B cell (primary cell): ENCODE data around the gene SLC43A1. TPM values are rescaled to one million over a fixed set of nuclear protein-coding genes. Genes with fewer than 3 reads are reported as not detected.

Source experiments
- ATAC-seq: fragments of 200-7000 bp; cut with Tn5 transposase; one replicate; pipeline ENCODE4 v1.10.0; 2021; ENCODE audit warnings: low read depth, mild to moderate bottlenecking, moderate number of reproducible peaks, moderate library complexity
- CTCF ChIA-PET: fragments of 350-600 bp; sonication (Branson Sonifier 250); formaldehyde crosslinking; loops from one replicate; lab custom pipeline; 2021; ENCODE audit warnings: antibody characterized with exemption, inconsistent platforms; lab: Charles Lee
- POLR2A ChIA-PET: fragments of 350-600 bp; sonication (Branson Sonifier 250); formaldehyde crosslinking; loops from one replicate; lab custom pipeline; 2021; ENCODE audit warnings: antibody characterized with exemption; lab: Charles Lee
- DNase-seq: peaks from one replicate; pipeline ENCODE4 v3.0.0; 2013
- H2AFZ ChIP-seq: 2 replicates; pipeline ENCODE4 v1.6.1; 2012; ENCODE audit warnings: mild to moderate bottlenecking, low read depth, low read length; ENCODE audit not compliant: insufficient read depth, poor library complexity, severe bottlenecking
- H3K27ac ChIP-seq, 2 donors: 1 replicate in 1 of 2; 2 replicates in 1 of 2; pipeline ENCODE4 v1.5.1; 2012 to 2013; ENCODE audit warnings: low read length in 2 of 2, mild to moderate bottlenecking in 2 of 2, moderate library complexity in 1 of 2
- H3K27me3 ChIP-seq, 4 experiments: fragments of 200-600 bp in 1 of 4; sonication (generic) in 1 of 4; replicated peaks in 1 of 4; 1 replicate in 2 of 4; 2 replicates in 2 of 4; pipeline versions ENCODE4 v1.6.1 to v1.7.0; 2013 to 2016; ENCODE audit warnings: low read length in 3 of 4, mild to moderate bottlenecking in 2 of 4, mixed read lengths in 1 of 4, moderate library complexity in 1 of 4; ENCODE audit not compliant: insufficient read depth in 4 of 4, control insufficient read depth in 3 of 4; ENCODE audit errors: control extremely low read depth in 1 of 4
- H3K36me3 ChIP-seq, 2 experiments: replicated peaks in 1 of 2; 1 replicate in 1 of 2; 2 replicates in 1 of 2; pipeline versions ENCODE4 v1.6.1 to v1.7.1; 2013; ENCODE audit warnings: low read length in 1 of 2; ENCODE audit not compliant: insufficient read depth in 2 of 2, control insufficient read depth in 1 of 2; ENCODE audit errors: control extremely low read depth in 1 of 2, extremely low read depth in 1 of 2
- H3K4me1 ChIP-seq, 2 donors: fragments of 200-600 bp in 1 of 2; sonication (generic) in 1 of 2; 1 replicate in 1 of 2; 2 replicates in 1 of 2; pipeline versions ENCODE4 v1.5.1 to v1.6.1; 2013 to 2017; ENCODE audit warnings: low read length in 2 of 2; ENCODE audit not compliant: control insufficient read depth in 2 of 2, insufficient read depth in 2 of 2
- H3K4me2 ChIP-seq: replicated peaks from 2 replicates; pipeline ENCODE3; 2012; ENCODE audit warnings: mild to moderate bottlenecking, low read depth, low read length; ENCODE audit not compliant: poor library complexity, severe bottlenecking
- H3K4me3 ChIP-seq, 5 experiments: fragments of 200-600 bp in 1 of 5; sonication (generic) in 1 of 5; 1 replicate in 3 of 5; 2 replicates in 2 of 5; pipeline versions ENCODE4 v1.5.1 to v1.7.0; 2011 to 2016; ENCODE audit warnings: low read length in 4 of 5, mild to moderate bottlenecking in 4 of 5, low read depth in 2 of 5, control low read depth in 1 of 5, moderate library complexity in 1 of 5; ENCODE audit not compliant: insufficient read depth in 1 of 5; ENCODE audit errors: control extremely low read depth in 1 of 5, extremely low read depth in 1 of 5
- H3K79me2 ChIP-seq: fragments of 200-600 bp; sonication (generic); one replicate; pipeline ENCODE4 v1.6.0; 2016; ENCODE audit warnings: low read length; ENCODE audit not compliant: control insufficient read depth, insufficient read depth
- H3K9ac ChIP-seq: fragments of 200-600 bp; sonication (generic); 2 replicates; pipeline ENCODE4 v1.6.1; 2017; ENCODE audit warnings: mild to moderate bottlenecking, low read length, moderate library complexity
- H3K9me3 ChIP-seq, 3 donors: one replicate each; pipeline versions ENCODE4 v1.6.1 to v1.7.1; 2013; ENCODE audit warnings: low read length in 2 of 3; ENCODE audit not compliant: control insufficient read depth in 2 of 3, insufficient read depth in 1 of 3; ENCODE audit errors: control extremely low read depth in 1 of 3
- H4K20me1 ChIP-seq: 2 replicates; pipeline ENCODE4 v1.6.0; 2012; ENCODE audit warnings: mild to moderate bottlenecking, low read length; ENCODE audit not compliant: insufficient read depth, control insufficient read depth, poor library complexity, severe bottlenecking
- H3K27ac Mint-ChIP-seq: one replicate; pipeline ENCODE4 v1.8.0; 2021; ENCODE audit warnings: mixed read lengths
- H3K27me3 Mint-ChIP-seq: one replicate; pipeline ENCODE4 v1.8.0; 2021; ENCODE audit warnings: mixed read lengths
- H3K4me1 Mint-ChIP-seq: one replicate; pipeline ENCODE4 v1.8.0; 2021; ENCODE audit warnings: mixed read lengths
- H3K4me3 Mint-ChIP-seq: one replicate; pipeline ENCODE4 v1.8.0; 2021; ENCODE audit warnings: mixed read lengths
- H3K9me3 Mint-ChIP-seq: one replicate; pipeline ENCODE4 v1.8.0; 2022; ENCODE audit warnings: mixed read lengths; ENCODE audit not compliant: insufficient read depth
- CTCF ChIP-seq: fragments of 200-600 bp; IDR thresholded peaks from one replicate; pipeline ENCODE4 v1.8.0; 2022; ENCODE audit warnings: antibody characterized with exemption, mild to moderate bottlenecking
- EZH2 ChIP-seq: IDR thresholded peaks from 2 replicates; pipeline ENCODE4 v1.6.1; 2012; ENCODE audit warnings: borderline replicate concordance, low read depth, mild to moderate bottlenecking, moderate library complexity, low read length; ENCODE audit not compliant: insufficient read depth, poor library complexity, severe bottlenecking
- WGBS: methylation state at CpG from one replicate; pipeline ENCODE4 v1.1.5; 2013; ENCODE audit warnings: missing lambda C conversion rate; ENCODE audit not compliant: insufficient coverage; 5-methylcytosine and 5-hydroxymethylcytosine counted together
- intact Hi-C: fragments of 100-400 bp; cut with micrococcal nuclease; formaldehyde crosslinking; loops from one replicate; pipeline ENCODE4 v1.10.0; 2022
- polyA plus RNA-seq: library from polyadenylated mRNA; depleted of rRNA; stranded (reverse); fragments of >200 nt; gene quantifications from 2 replicates; pipeline ENCODE4 v1.2.3, GENCODE V29; 2012
- total RNA-seq, 2 donors: library from RNA; stranded (reverse); fragments of 120-200 nt in 1 of 2; gene quantifications; 1 replicate in 1 of 2; 2 replicates in 1 of 2; pipeline versions ENCODE4 v1.2.3 to v1.2.4, GENCODE V29; 2013 to 2022

SLC43A1 gene
- total and polyA plus RNA-seq, 2 donors (not counting 1 experiment from before 2014, with no cell fraction given): 3.7 to 6.4 TPM

GRCh38 chr11:57530596-57531507, 15.3 kb upstream of the SLC43A1 start, which contains the start of gene TIMM10:
Gene TIMM10, minus strand, starts transcription at chr11:57530754. Its CDS starts 565 bp downstream, at chr11:57530189.
- H3K4me2 ChIP-seq: peak within 1 kb of the TSS; percentile 89
- H4K20me1 ChIP-seq: no peaks in the 10 kb centered on the region
- peaks cover 24% of the 10 kb centered on the region for H3K4me1 Mint-ChIP-seq
- peak within 1 kb of the TSS; percentile 70 to 94 (median 87) for H3K4me3 ChIP-seq
- no peaks in the 10 kb centered on the region for H3K9me3 Mint-ChIP-seq
- H3K27me3 ChIP-seq: no peaks in the 10 kb centered on the region
- peaks cover 12% of the 10 kb centered on the region for H3K79me2 ChIP-seq
- H3K27ac Mint-ChIP-seq: peak within 1 kb of the TSS; percentile 95
- peak within 1 kb of the TSS; percentile 74 for H3K9ac ChIP-seq
- peaks cover 0 to 12% of the 10 kb centered on the region in 2 experiments for H3K36me3 ChIP-seq
- intact Hi-C loops: loop anchor here (1.0 to 5.0 kb wide), 10 partner anchors 16 to 1048 kb away; partner anchors contain the start of genes CLP1, SELENOH, SLC43A1 and SLC43A3
- CTCF ChIA-PET: interaction anchor here (1.0 to 11.8 kb wide), 10 partner anchors 15 to 270 kb away, joined by 3 to 355 read pairs (median 7); partner anchors contain the start of genes RTN4RL2, SLC43A1 and UBE2L6
- under 1% methylated on average over 41 of the region's 49 CpGs for WGBS
- ATAC-seq: peak; percentile 94
- H3K27me3 Mint-ChIP-seq: no peaks in the 10 kb centered on the region
- peak within 1 kb of the TSS; percentile 67 to 91 for H3K27ac ChIP-seq
- peak; percentile 97 for DNase-seq
- no peak for TF ChIP-seq EZH2
- TF ChIP-seq CTCF: no peak
- peaks cover 13 to 17% of the 10 kb centered on the region in 2 donors for H3K4me1 ChIP-seq
- peak within 1 kb of the TSS; percentile 94 for H3K4me3 Mint-ChIP-seq
- POLR2A ChIA-PET: interaction anchor here (0.6 to 0.8 kb wide), 5 partner anchors 36 to 269 kb away, joined by 3 to 9 read pairs (median 3); partner anchors contain the start of genes SSRP1 and UBE2L6
- no peaks in the 10 kb centered on the region for H3K9me3 ChIP-seq
- H2AFZ ChIP-seq: peak within 1 kb of the TSS; percentile 77
